Midbrain (tissue), 1 donor: ENCODE data around the gene CACHD1.
A peak's percentile ranks its signal among the peaks of the same experiment; 100 is the strongest.

Experiments used
- DNase-seq: peaks from one replicate; lab custom pipeline; 2025; lab: John Stamatoyannopoulos, UW

The CACHD1 gene

DNA sequence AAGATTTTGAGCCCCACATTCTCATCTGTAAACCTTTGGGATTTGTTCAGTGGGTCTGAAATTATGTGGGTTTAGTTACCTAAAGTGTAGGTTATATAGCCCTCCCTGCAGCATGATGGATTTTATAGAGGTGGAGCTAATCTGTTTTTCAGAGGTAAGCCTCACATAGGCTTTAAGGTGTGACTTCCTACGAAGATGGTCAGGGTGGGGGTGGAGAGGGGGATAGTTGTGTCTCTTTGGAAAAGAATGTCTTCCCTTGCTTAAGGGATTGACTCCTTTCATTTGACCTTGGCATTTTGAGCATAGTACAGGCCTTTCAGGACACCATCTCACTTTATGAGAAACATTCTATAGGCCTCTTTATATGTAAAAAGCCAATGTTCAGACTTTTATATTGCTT lies 3.4 kb downstream of the CACHD1 start:
- DNase-seq = no peak

DNA sequence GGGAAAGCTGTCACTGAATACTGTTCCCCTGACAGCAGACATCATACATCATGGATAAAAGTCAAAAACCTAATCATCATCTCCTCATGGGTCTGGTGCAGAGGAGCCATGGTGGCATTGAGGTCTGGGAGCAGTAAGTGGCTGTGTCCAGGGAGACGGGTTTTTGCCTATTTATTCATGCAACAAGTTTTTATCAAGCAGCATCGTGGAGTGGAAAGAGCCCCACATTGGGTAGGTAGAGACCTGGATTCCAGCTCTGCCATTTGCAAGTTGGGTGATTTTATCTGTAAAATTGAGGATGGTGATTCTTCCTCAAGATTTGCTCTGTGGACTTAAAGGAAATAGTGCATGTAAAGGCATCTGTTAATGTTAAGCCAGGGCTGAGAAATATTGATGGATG lies 4.2 kb downstream of the CACHD1 start:
- no peak for DNase-seq

DNA sequence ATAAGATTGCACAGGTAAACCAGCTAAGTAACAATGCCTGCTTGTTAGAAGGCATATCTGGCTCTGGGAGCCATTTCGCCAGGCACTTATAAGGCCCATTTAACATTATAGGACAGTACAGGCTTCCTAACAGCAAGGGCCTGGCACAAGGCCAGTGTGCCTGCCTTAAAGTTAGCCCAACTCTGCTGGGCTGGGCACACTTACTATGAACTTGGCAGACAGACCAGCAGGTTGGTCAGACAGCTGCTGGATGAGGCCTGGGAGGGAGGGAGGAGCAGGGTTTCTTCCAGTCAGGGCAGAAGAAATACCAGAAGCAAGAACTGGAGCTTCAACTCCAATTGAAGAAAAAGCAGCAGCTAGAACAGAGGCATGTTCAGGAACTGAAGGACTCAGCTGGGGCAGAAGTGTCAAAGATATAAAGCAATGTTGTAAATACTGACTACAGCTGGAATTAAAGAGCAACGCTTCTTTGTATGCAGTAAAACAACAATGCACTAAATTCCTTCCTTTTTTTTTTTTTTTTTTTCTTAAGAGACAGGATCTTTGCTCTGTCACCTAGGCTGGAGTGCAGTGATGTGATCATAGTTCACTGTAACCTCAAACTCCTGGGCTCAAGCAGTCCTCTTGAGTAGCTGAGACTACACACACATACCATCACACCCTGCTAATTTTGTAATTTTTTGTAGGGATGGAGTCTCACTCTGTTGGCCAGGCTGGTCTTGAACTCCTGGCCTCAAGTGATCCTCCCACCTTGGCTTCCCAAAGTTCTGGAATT lies 4.9 kb downstream of the CACHD1 start:
- peak; percentile 14 for DNase-seq

DNA sequence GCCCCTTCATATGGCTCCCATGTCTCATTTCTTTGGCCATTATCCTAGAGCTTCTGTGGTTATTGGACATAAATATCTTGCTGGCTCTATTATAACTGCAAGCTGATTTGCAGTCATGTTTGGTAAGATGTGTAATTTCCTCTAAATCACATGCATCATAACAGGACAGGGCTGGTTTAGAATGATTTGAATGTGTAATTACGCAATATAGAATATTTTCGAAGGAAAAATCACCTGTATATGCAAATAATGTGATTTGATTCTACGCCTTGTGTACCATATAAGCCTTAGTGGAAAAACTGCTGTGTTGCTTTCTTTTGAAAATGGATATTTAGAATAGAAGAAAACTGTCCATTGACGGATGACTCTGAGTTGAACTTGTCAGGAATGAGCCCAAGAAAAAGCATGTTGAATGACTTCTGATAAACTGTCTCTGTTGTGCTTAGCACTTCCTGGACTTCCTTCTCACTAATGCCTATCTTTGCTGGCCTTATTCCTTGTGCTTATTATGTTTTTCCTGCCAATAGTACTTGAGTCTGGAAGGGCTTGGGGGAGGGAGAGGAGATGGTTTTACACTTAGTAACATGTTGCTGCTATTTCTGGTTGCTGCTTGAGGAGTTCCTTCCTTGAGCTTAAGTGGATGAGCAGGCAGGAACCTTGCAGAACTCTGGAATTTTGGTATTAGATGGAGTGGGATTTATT lies 6.5 kb downstream of the CACHD1 start:
- no peak for DNase-seq

DNA sequence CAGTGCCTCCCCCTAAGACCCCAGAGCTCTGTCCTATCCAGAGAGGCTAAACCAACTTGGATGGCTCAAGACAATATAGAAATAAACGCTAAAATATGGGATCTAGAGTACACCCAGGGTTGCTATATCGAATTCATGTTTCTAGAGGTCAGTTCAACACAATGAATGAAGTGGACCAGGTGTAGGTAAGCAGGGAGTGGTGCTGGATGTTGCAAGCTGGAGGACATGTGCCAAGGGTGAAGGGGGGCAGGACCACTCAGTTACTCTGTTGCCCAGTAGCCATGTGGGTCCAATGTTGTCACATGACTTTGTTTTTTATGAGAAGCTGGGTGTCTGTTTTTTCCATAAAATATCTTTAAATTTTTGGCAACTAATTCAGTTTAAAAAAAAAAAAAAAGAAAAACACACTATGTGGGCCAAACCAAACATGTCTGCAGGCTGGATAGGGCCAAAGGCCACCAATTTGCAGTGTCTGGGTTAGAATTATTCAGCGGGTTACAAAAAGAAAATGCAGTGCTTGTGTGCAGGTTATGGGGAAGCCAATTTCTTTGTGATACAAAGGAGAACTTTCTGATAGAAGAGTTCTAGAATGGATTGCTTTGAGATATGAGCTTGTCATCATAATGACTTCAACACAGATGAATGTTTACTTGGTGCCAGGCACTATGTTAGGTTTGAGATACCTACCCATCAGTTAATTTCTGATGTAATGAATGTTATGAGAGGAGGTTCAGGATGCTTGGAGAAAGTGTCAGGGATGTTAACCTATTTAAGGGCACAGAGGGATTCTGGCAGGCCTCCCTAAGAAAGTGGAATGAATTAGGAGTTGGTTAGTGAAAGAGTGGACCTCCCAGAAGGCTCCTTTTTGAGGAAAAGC lies 8.9 kb downstream of the CACHD1 start:
- no peak for DNase-seq

DNA sequence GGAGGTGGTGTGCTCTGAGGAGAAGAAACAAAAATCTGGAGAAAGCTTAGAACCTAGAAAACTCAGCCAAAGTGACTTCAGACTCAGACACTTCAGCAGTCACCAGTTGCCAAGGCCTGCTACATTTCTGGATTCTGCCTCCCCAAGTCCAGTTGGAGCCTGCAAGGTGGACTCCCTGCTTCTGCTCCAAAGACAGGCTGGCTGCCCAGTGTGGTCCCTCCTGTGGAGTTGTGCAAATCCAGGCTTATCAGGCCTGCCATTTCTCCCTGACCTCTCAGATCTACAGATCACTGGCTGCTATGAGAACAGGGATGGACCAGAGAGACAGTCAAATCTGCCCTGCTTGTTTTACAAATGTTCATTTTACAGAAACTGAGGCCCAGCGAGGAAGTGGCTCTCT lies 9.9 kb downstream of the CACHD1 start:
- no peak for DNase-seq

DNA sequence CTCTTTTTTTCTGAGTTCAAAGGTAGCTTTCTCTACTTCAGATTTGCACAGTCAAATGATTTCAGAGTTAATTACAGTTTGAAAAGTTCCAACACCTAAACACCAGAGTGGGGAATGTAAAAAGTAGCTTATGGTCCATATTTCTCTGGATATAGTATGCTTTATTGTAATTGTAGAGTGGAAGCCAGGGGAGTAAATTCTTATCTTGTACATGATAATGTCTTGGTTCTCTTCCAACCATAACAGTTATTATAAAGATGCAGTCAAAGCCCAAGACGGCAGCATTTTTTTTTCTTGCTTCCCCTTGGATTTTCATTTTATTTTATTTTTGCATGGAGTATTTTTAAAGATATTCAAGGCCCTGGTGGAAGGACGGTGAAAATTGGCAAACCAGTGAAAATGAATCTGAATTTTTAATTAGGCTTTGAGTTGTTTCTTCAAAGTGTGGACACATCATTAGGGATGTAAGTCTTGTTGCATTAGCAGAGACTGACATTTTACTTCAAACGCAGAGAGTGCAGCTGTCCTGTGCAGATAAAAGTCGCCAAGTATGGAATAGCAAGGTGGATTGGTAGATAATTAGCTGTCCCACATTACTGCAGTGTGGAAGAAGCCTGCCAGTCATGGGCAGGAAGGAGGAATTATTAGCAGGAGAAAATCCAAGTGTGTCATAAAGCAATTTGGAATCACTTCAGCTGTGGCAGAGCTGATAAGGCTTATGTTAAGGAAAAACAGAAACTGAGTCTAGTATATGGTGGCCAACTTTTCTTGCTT lies 11.3 kb downstream of the CACHD1 start:
- DNase-seq = no peak

DNA sequence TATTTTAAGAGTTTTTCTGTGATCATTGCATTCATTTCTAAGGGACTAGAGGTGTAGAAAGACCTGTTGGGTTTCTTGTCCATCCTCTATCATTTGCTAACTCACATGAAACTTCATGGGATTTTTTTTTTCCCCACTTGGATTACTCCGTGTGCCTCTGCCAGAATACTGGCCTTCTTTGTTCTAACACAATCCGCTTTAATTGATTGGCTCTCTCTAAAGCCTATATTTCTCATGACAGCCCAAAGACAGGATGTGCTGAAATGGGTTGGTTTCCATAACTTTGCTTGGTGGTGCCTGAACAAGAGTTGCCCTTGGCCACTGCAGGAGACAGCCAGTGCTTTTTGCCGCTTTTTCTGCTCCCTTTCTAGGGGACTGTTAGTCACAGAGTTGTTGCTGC lies 12.2 kb downstream of the CACHD1 start:
- no peak for DNase-seq

DNA sequence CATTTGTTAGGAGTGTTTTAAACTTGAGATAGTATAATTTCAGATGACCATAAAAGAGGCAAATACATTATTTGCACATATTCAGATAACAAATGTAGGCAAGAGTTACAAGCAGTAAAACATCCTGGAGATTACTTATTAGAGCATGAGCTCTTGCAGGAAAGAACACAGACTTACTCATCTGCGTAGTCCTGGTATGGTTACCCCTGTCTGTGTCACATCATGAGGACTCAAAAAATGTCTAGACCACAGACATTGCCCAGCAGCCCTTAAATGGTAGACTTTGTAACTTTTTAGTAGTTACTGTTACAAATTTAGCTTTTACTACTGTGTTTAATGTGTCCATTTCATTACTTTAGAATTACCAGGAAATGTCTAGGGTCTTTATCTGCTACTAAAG lies 12.8 kb downstream of the CACHD1 start:
- DNase-seq = no peak

DNA sequence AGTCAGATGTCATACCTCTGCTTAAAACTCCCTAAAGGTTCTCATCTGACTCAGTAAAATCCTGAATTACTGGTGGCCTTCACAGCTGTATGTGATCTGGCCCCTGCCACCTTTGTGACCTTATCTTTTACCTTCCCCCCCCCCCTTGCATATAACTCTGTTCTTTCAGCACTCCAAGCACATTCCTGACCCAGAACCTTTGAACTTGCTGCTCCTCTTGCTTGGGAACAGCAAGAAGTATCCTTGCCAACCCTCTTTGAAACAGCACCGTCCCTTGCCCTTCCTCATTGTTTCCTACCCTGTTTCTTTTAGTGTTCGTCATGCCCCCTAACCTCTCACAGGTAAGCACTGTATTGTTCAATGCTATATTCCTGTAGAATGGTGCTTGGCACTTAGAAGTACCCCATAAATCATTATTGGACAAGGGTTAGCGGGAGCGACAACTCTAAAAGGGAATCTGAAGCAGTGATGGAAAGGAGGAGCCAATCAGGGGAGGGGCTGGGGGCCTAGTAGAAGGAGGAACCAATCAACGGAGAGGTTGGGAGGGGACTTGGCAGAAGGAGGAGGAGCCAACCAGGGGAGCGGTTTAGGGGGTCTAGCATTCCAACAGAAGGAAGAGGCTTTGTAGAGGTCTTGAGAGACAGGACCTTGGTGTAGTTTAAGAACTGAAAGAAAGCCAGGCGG lies 13.9 kb downstream of the CACHD1 start:
- DNase-seq = no peak

DNA sequence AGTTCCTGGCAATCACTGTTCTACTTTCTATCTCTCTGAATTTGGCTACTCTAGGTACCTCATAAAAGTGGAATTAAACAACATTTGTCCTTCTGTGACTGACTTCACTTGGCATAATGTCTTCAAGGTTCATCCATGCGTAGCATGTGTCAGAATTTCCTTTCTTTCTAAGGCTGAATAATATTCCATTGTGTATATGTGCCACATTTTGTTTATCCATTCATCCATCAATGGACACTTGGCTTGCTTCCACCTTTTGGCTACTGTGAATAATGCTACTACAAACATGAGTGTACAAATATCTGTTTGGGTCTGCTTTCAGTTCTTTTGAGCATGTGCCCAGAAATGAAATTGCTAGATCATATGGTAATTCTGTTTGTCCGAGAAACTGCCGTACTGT lies 14.7 kb downstream of the CACHD1 start:
- DNase-seq = no peak

DNA sequence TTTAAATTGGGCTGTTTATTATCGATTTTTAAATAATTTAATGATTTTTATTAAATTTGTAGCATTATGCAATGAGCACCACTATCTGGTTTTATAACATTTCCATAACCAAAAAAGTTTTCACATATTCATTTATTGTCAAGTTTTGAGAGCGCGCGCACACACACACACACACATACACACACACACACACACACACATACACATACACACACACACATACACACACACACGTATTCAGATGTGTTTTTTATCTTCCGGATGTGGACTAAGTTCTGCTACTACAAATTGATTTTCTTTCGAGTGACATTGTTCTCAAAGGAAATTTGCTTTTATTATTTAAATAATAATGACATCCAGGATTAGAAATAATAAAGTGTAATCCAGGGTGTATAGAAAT lies 16.3 kb downstream of the CACHD1 start:
- no peak for DNase-seq

DNA sequence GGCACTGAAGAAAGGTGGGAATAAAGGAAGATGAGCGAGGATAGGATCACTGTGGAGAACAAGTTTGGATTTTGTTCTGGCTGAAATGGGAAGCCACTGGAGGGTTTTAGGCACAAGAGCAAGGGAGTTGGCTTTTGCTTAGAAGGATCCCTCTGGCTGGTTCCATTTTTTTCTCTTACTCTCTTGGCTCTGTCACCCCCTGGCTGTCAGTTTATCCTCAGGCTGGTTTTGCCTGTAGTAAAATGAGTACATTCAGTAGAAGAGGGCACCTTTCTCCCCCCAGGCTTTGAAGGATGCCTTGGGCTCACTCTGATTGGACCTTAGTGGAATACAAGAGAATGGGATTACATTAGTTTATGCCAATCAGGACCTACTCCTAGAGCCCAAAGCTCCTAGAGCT lies 17.1 kb downstream of the CACHD1 start:
- no peak for DNase-seq

DNA sequence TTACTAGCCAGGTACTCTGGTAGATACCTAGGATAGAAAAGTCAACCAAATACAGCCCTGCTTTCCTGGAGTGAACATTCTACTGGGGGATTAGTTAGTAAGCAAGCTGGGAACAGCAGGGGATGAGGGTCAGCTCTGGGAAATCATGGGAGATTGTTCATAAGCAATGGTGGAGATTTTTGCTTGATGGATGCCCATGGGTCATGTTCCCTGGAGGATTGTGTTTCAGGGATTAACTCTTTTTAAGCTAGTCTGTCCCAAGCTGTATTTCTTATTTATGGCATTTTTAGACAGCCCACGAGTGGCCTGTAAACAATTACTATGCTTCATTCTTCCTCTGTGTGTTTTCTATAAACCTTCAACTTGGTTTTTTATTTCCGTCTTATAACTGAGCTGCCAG lies 18.9 kb downstream of the CACHD1 start:
- DNase-seq = no peak

DNA sequence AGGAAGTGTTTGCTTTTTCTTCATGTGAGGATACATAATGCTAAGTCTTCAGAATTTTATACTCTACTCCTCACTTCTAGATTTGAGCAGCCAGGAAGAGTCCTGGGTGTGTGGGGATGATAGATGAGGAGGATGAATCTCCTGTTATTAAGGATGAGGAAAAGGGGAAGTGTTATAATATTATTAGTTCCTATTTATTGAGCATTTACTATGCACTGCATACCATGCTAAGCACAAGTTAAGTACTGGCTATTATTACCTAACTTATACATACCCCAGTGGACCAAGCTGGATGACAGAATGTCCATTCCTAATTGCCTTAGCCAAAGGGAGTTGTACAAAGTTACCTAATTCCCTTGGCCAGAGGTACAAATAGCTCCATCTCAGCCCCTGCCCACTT lies 19.8 kb downstream of the CACHD1 start:
- DNase-seq = no peak

DNA sequence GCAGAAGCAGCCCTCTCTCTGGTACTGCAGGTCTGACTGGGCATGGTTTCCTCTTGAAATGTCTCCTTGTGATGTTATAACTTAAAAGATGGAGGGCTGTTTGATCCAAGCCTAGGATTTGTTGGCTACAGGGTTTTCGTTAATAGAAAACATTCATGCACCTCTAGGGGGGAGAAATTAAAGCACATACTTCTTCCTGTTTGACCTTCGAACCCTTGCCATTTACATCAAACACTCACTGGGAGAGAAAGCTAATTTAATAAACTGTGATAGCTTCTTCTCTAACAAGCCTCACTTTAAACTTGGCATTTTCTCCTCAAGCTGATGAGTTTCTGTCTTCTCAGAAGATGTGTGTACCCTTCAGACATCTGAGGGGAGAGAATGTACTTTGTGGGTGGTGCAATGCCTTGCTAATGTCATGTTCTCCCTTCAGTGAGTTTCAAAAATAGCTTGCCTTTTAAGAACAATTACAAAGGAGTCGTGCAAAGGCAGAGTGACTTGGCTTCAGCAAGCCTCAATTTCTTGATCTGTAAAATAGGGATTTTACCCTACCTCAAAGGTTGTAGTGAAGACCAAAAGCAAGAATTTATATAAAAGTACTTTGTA lies 20.4 kb downstream of the CACHD1 start:
- DNase-seq = no peak

DNA sequence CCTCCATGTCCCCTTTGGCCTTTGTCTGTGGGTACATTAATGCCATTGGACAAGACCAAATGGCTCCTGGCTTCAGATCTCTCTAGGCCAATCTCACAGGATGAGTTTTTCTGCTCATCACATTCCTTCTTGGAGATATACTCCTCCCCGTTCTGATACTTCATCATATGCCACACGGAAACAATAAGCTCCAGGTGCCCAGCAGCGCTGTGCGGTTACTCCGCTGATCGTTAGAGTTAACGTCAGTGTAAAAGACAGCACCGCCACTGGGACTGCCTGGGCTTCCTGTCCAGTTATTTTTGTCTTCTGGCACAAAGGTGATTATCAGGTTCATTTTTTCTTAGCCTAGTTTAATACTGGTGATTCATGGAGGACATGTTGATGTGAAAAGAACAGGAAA lies 22.5 kb downstream of the CACHD1 start:
- no peak for DNase-seq

DNA sequence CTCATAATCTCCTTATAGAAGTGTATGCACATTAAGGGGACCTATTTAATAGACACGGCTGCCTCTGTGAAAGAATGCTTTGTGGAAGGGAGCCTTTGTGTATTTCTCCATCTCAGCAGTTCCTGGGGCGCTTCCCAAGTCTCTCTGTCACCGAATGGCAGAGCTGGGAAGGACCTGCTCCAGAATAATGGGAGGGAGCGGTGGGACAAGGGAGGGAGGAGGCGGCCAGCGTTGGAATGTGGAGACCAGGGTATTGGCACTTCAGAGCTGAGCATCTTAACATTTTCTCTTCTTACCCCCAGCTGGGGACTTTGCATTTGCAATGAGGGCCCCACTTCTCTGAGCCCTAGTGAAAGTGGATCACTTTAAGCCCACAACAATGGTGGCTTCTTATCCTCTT lies 23.9 kb downstream of the CACHD1 start:
- peak; percentile 27 for DNase-seq

DNA sequence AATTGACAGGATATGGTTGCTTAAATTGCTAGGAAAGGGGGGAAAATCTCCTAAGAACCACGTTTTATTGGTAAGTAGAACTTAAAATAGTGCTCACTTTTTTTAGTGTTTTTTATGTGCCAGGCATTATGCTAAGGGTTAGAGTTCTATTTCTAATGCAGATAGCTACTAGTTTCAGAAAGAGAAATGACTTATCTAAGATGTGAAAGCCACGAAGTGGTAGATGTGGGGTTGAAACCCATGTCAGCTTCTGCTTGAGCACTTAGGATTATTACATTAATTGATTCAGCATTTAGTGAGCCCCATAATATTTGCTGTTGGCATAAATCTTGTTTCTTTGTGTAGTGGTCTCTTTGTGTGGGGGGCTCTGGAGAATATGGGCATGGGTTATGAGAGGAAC lies 24.7 kb downstream of the CACHD1 start:
- no peak for DNase-seq

DNA sequence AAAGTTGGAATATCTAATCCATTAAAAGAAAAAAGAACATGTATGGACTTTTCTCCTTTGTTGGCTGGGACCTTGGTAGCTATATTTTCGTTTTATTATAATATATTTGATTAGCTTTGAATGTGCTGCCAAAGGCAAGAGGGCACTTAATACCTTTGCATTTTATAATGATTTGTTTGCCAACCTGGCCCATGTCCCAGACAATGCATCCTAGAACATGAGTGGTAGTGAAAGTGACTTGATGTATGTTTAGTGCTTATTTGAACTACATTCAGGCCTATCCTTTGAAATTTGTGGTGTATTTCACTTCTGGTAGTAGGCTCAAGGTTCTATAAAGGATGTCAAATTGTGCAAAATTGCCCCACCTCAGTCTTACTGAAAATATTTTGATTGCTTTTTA lies 25.9 kb downstream of the CACHD1 start:
- no peak for DNase-seq

DNA sequence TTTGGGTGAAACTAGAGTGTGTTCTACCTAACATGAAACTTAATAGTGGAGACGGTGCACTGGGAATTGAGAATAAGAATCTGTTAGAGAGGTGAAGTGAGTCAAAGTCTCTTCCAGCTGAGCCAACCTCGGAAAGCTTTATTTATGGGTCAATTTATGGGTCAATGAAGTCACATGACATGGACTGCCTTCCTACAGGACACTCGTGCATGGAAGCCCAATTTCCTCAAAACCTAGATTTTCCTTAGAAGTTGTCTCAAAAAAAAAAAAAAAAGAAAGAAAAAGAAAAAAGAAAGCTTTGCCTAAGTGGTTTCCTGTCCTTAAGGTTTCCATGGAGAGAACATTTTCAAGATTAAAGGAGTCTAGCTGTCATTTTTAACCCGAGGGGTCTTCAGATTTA lies 26.7 kb downstream of the CACHD1 start:
- DNase-seq = no peak
